ENCODE data around the gene SCGB1C2.
"Not testable (repeated sequence)": the region's sequence is repeated elsewhere in the genome, so short reads cannot be mapped to it uniquely, and the experiment has no call there.

GRCh38 chr17:134332-134785, 3.0 kb upstream of the SCGB1C2 start:
- not testable (repeated sequence) for TF ChIP-seq POLR2A, POLR2AphosphoS5 (IDR thresholded peaks at IDR 0.05; ENCODE audit: low read depth, low read length)
